Erythroblast (primary cell): ENCODE measurements around the gene ANKRD23.

Experiments
- GATA1 ChIP-seq: IDR thresholded peaks from 2 replicates; pipeline ENCODE4 v1.6.1; 2011; ENCODE audit warnings: low read depth, mild to moderate bottlenecking, control low read depth, low read length, moderate library complexity
- POLR2A ChIP-seq: IDR thresholded peaks from 2 replicates; pipeline ENCODE4 v1.6.1; 2011; ENCODE audit warnings: mild to moderate bottlenecking, low read length

DNA sequence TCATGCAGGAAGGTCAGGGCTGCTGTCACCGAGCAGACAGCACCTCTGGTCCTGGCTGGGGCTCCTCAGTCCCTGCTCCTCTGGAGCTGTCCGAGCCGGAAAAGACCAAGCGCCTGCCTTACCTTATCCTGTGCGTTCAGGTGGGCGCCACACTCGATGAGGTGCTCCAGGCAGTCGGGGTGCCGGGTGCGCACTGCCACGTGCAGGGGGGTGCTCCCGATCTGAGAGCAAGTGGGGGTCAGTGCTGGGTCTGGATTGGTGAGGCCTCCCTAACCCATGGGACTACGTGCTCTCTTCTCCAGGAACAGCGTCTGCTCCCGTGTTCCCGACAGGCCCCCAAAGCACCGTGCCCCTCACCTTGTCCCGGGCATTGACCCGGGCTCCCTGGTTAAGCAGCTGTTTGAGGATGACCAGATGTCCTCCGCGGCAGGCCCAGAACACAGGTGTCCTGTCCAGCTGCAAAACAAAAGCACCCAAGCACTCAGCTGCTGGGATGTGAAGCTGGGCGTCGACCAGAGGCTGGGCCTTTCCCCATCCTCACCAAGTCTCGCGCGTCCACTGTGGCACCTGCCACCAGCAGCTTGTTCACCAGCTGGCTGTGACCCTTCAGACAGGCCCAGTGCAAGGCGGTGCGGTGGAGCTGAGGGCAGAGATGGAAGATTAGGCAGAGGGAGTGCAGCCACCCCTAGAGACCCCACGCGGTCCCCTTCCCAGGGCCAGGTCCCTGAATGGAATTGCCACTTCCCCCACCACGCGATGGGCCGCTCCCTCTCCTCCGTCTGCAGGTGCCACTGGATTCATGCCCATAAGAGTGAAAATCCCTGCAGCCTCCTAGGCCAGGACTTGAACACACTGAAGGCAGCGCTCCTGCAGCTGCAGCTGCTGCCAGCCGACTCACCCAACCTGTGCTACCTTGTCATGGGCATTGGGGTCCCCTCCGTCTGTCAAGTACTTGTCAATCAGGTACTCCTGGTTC is 3.7 kb downstream of the ANKRD23 start:
- TF ChIP-seq POLR2A, result no peak
- TF ChIP-seq GATA1, result no peak
